Stimulated activated CD4-positive, alpha-beta T cell treated with anti-CD3 and anti-CD28 coated beads, Interleukin-1b, Interleukin-23, amount 100 ng/mL, for 24 hours (primary cell): ENCODE data around the gene ADGRG7.

Experiments used
- DNase-seq, 4 experiments: peaks; one replicate each; pipeline ENCODE4 v3.0.0-alpha.2; 2020; ENCODE audit warnings: low read depth in 4 of 4, low spot score in 1 of 4

Gene ADGRG7

DNA sequence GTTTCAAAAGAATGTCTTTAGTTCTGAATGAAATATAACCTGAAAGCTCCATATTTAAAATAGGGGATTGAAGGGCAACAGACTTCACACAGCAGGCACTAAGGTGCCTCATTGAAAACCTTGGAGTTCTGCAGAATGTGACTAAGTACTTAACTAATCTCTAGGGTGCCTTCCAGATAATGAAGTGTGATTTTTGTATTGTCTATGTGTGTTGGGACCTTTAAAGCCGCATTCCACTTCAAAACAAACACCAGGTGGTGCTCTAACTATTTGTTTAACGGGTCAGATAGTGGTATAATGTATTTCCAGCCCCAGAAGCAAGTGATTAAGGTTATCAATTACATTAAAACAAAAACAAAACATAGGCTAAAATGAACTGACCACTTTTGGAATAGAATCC is 127.9 kb downstream of the ADGRG7 start:
- DNase-seq = no peak

DNA sequence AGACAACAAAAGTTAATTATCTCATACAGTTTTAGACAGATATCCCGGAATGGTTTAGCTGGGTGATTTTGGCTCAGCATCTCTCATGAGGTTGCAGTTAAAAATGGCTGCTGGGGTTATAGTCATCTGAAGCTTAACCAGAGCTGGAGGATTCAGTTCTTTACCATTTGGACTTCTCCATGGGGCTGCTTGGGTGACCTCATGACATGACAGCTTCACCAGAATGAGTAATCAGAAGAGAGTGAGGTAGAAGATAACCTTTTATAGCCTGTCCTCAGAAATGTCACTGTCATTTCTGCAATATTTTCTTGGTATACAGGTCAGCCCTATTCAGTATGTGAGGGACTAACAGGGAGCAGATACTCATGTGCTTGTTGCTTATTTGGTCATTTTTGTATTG is 130.8 kb downstream of the ADGRG7 start:
- no peak for DNase-seq

DNA sequence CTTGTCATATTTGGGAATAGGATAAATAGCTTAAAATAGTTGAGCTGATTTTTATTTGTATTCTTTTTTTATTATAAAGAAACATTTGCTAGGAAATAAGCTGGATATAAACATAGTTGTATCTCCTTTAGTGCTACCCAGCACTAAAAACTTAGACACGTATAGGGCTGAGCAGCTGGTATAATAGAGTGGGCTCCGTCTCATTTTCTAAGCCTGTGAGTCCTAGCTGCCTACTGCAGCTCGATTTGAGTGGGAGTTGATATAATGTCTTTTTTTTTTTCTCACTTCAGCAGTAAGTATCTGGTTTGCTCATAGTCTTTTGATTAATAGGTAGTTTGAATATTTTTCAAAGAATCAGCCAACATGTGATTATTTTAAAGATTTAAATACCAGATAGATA is 134.1 kb downstream of the ADGRG7 start:
- no peak for DNase-seq

DNA sequence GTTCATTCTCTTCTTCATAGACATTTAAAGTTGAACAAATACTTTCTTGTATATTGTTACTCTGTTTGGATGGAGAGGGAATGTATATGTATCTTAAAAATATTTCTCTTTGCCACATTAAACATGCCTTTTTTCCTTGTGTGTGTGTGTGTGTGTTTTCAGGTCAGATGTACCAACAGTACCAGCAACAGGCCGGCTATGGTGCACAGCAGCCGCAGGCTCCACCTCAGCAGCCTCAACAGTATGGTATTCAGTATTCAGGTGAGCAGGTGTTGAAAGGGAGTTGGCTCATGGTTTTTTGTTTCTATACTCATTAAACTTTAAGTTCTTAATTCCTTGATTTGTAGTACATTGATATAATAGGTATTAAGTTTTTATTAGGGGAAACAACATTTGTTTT is 135.3 kb downstream of the ADGRG7 start:
- DNase-seq = no peak
